Measurements from ENCODE around the gene LSM14B. TPM values are rescaled to one million over a fixed set of nuclear protein-coding genes. Genes with fewer than 3 reads are reported as not detected.

Gene LSM14B
- total RNA-seq, 1 experiment from 2014 or later, result 33.2 TPM

DNA sequence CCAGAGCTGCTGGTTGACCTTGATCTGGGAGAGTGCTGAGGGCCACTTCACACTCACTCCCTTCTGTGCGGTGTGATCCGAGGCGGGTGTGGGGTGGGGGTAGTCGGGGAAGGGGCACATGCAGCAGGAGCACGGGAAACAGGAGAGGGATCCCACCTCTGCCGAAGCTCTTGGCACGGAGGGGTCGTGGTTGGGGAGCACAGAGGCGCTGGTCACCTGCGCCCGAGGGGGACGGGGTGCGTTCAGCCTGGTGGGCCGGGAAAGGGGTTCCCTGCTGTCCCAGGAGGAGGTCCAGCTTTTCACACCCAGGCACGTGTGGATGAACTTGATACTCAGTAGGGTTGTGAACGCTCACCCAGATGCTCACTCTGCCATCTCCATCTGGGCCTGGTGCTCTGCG is 38.6 kb downstream of the LSM14B start:
- no peak for DNase-seq (ENCODE audit: low read depth in 1 of 2, low spot score in 2 of 2)
- Histone ChIP-seq H3K27me3 (replicated peaks) (no peaks in the 10 kb centered on the region), H3K36me3 (peaks cover 57% of the 10 kb centered on the region), H3K27ac (no peak overlapping the region), H3K4me3 (no peak overlapping the region), H3K9me3 (replicated peaks) (no peaks in the 10 kb centered on the region), H3K4me1 (replicated peaks) (no peaks in the 10 kb centered on the region)

DNA sequence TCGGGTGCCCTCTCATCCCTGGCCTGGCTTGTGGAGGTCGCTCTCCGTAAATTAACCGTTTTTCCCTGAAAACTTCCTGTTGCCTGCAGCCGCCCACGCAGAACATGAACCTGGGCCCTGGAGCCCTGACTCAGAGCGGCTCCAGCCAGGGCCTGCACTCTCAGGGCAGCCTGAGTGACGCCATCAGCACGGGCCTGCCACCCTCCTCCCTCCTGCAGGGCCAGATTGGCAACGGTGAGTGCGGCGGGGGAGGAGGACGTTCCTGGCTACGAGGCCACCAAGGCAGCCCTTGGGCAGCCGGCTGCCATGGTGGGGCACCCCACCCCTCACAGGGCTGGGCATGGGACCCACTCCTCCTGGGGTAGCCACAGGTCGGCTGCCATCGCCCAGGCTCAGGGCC is 39.1 kb downstream of the LSM14B start:
- no peaks in the 10 kb centered on the region for H3K9me3 ChIP-seq (replicated peaks)
- no peak for DNase-seq (ENCODE audit: low read depth in 1 of 2, low spot score in 2 of 2)
- no peaks in the 10 kb centered on the region for H3K27me3 ChIP-seq (replicated peaks)
- H3K4me3 ChIP-seq, result no peak overlapping the region
- H3K27ac ChIP-seq, result no peak overlapping the region
- peaks cover 56% of the 10 kb centered on the region for H3K36me3 ChIP-seq
- no peaks in the 10 kb centered on the region for H3K4me1 ChIP-seq (replicated peaks)

DNA sequence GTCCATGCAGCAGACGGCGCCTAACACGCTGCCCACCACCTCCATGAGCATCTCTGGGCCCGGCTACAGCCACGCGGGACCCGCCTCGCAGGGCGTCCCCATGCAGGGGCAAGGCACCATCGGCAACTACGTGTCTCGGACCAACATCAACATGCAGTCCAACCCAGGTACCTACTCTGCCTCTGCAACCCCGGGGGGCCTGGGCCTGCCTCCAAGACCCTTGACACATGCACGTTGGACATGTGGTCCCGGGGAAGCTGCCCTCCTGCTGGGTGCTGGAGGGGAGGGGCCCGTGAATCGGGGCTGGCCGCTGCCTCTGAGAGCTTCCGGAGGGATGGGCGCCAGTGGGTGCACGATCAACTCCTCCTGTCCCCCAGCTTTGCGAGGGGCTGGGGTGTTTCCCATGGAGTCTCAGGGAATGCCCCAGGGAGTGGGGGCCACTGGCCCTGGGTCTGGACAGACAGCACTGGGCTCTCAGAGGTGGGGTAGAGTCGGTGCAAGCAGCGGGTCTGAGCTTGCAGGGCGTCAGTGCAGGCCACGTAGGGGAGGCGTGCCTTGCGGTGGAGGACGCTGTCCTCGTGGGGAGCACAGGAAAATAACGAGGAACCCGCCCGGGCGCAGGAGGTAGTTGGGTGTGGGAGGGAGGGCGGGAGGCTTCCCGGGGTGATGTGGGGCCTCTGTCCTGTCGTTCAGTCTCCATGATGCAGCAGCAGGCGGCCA is 40.6 kb downstream of the LSM14B start:
- Histone ChIP-seq H3K27ac (no peak overlapping the region), H3K27me3 (replicated peaks) (no peaks in the 10 kb centered on the region), H3K36me3 (peaks cover 49% of the 10 kb centered on the region), H3K4me3 (no peak overlapping the region), H3K4me1 (replicated peaks) (no peaks in the 10 kb centered on the region), H3K9me3 (replicated peaks) (no peaks in the 10 kb centered on the region)
- no peak for DNase-seq (ENCODE audit: low read depth in 1 of 2, low spot score in 2 of 2)

DNA sequence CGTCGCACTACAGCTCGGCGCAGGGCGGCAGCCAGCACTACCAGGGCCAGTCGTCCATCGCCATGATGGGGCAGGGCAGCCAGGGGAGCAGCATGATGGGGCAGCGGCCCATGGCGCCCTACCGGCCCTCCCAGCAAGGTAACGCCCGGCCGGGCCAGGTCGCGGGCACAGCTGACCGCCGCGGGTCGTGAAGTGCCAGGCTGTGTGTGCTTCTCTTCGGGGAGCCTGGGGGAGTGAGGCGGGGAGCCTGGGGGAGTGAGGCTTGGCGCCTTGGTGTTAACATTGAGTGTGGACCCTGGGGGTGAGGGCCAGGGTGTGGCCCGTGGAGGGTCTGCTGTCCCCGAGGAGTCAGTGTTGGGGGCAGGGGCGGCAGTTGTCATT is 41.2 kb downstream of the LSM14B start:
- Histone ChIP-seq H3K4me3 (no peak overlapping the region), H3K27ac (no peak overlapping the region), H3K4me1 (replicated peaks) (no peaks in the 10 kb centered on the region), H3K27me3 (replicated peaks) (no peaks in the 10 kb centered on the region), H3K36me3 (peaks cover 52% of the 10 kb centered on the region), H3K9me3 (replicated peaks) (no peaks in the 10 kb centered on the region)
- DNase-seq (ENCODE audit: low read depth in 1 of 2, low spot score in 2 of 2), result no peak

DNA sequence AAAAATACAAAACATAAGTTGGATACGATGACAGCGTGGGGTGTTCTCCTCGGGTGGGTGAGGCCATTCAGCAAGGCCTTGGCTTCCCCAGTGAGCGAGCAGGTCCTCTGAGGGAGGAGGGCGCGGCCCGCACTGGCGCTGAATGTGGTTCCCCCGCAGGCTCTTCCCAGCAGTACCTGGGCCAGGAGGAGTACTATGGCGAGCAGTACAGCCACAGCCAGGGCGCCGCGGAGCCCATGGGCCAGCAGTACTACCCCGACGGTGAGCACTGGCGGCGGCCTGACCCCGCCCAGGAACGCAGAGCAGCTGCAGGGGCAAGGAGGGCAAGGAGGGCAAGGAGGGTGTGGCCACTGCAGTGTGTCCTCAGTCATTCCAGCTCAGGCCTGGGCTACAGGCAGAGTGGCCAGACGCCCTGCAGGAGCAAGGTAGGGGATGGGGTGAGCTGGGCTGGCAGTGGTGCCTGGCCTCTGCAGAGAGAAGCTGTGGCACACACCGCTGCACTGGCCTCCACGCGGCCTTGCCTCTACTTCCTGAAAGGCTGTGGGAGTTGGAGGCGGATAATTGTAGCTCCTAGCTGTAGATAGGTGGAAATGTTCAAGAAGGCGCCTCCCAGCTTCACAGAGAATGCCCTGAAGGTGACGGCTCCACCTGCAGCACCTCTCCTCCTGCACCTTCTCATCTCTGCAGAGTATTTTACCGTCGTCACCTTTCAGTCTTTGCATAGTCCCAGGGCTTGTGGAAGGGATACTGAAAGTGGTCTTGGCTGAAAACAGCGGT is 41.9 kb downstream of the LSM14B start:
- no peak overlapping the region for H3K27ac ChIP-seq
- H3K27me3 ChIP-seq (replicated peaks), result no peaks in the 10 kb centered on the region
- H3K4me3 ChIP-seq, result no peak overlapping the region
- no peaks in the 10 kb centered on the region for H3K4me1 ChIP-seq (replicated peaks)
- peaks cover 57% of the 10 kb centered on the region for H3K36me3 ChIP-seq
- DNase-seq (ENCODE audit: low read depth in 1 of 2, low spot score in 2 of 2), result no peak
- H3K9me3 ChIP-seq (replicated peaks), result no peaks in the 10 kb centered on the region

DNA sequence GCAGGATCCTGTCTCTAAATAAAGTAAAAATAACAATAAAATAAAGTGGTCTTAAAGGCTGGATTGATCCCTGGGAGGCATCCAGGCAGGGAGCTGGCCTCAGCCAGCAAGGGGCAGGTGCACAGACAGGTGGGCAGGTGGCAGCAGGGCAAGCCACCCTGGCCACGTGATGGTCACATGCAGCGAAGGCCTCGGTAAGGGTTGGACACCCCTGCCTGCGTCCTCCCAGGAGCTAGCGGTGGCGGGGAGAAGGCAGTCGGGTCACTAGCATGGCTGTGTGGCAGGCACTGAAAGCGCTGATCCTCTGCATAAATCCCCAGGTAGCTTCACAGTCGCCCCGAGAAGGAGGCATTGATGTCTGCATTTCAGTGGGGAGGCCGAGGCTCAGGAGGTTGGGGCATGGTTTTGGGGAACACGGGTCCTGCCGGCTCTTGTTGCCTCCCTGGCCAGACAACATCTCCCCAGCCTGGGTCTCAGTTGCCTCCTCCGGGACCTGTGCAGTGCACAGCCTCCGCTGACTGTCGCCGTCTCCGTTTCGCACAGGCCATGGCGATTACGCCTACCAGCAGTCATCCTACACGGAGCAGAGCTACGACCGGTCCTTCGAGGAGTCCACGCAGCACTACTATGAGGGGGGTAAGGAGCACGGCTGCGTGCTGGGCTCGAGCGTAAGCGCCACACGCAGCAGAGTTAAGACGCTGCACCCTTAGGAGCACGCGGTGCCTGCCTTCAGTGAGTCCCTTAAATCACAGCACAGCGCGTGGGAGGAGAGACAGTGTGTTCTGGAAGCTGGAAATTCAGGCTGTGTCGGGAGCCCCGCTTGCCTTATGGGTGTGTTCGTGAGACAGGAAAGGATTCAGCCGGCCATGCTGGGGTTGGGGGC is 42.8 kb downstream of the LSM14B start:
- DNase-seq (ENCODE audit: low read depth in 1 of 2, low spot score in 2 of 2), result no peak
- Histone ChIP-seq H3K4me3 (no peak overlapping the region), H3K27me3 (replicated peaks) (no peaks in the 10 kb centered on the region), H3K36me3 (peaks cover 53% of the 10 kb centered on the region), H3K9me3 (replicated peaks) (no peaks in the 10 kb centered on the region), H3K27ac (no peak overlapping the region), H3K4me1 (replicated peaks) (no peaks in the 10 kb centered on the region)

DNA sequence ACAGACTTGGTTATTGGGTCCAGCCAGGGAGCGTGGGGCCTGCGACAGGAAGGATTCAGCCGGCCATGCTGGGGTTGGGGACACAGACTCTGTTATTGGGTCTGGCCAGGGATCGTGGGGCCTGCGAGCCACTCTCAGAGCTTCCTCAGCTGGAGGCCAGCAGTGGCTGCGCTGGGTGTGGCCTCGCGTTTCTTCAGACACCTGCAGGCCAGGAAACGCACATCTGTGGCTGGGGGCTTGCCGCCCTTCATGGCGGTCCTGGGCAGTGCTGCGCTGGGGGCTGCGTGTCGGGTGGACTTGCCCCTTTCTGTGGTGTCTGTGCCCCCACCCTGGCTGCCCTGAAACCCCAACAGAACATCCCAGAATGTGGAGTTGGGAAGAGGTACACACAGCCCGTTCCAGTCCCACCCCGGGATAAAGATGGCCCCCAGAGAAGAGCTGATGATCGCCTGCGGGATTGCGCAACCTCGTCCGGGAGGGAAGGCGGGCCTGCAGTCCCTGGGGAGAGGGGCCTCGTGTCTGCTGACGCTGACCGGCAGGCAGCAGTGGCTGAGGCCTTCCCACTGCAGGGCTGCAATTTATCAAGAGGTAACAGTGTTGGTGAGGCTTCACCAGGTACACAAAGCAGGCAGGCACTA is 43.6 kb downstream of the LSM14B start:
- H3K36me3 ChIP-seq, result peaks cover 53% of the 10 kb centered on the region
- H3K4me1 ChIP-seq (replicated peaks), result no peaks in the 10 kb centered on the region
- H3K27me3 ChIP-seq (replicated peaks), result no peaks in the 10 kb centered on the region
- H3K4me3 ChIP-seq, result no peak overlapping the region
- no peak for DNase-seq (ENCODE audit: low read depth in 1 of 2, low spot score in 2 of 2)
- H3K27ac ChIP-seq, result no peak overlapping the region
- H3K9me3 ChIP-seq (replicated peaks), result no peaks in the 10 kb centered on the region

DNA sequence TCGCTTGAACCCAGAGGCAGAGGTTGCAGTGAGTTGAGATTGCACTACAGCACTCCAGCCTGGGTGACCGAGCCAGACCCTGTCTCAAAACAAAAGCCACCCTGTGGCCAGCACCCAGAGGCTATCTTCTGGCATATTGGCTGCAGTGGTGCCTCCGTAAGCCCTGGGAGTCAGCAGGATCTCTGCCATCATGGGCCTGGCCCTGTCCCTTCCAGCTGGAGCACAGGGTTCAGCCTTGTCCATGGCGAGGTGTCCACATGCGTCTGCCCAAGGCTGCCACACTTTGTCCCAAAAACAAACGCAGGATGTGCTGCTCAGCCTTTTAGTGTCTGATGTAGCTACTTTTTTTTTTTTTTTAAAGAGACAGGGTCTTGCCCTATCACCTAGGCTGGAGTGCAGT is 45.2 kb downstream of the LSM14B start:
- no peak for DNase-seq (ENCODE audit: low read depth in 1 of 2, low spot score in 2 of 2)
- Histone ChIP-seq H3K4me3 (no peak overlapping the region), H3K36me3 (peaks cover 37% of the 10 kb centered on the region), H3K9me3 (replicated peaks) (no peaks in the 10 kb centered on the region), H3K4me1 (replicated peaks) (no peaks in the 10 kb centered on the region), H3K27ac (no peak overlapping the region), H3K27me3 (replicated peaks) (no peaks in the 10 kb centered on the region)

DNA sequence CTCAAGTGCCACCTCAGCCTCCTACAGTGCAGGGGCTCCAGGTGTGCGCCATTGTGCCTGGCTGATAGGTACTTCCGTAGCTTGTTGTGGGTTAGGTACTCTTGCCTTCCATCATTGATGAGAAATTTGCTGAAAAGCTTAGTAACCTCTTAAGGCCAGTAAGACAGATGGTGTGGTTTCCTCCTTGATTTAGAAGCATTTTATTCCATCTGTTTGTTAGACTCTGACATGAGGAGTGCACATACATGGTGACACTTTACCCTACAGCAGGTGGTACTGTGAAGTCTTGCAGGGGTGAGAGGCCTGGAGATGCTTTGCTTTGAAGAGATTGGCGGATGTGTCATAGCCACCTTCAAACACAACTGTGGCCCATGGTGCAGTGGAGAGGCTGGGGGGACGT is 45.8 kb downstream of the LSM14B start:
- no peaks in the 10 kb centered on the region for H3K4me1 ChIP-seq (replicated peaks)
- no peak overlapping the region for H3K27ac ChIP-seq
- no peaks in the 10 kb centered on the region for H3K27me3 ChIP-seq (replicated peaks)
- DNase-seq (ENCODE audit: low read depth in 1 of 2, low spot score in 2 of 2), result no peak
- peaks cover 33% of the 10 kb centered on the region for H3K36me3 ChIP-seq
- no peak overlapping the region for H3K4me3 ChIP-seq
- no peaks in the 10 kb centered on the region for H3K9me3 ChIP-seq (replicated peaks)

DNA sequence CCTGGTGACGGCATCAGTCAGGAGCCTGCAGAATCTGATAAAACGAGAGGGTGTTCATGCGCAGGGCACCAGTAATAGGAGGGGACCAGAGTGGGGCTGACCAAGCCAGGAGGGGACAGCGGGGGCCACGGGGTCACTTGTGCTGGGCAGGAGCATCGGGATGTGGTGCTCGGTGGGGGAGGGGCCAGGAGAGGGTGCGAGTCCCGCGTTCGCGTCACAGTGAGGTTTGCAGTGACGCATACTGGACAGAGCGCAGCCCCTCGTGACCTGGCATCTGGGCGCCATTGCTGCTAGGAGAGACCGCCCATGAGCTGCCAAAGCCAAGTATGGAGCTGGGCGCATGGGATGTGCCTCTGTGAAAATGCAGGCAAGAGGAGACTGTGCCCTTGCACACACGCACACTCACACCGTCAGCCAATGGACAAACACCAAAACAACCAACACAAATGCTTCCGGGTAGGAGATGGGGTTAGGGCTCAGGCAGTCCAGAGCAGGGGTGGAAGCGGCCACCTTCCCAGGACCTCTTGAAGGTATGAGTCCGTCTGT is 46.7 kb downstream of the LSM14B start:
- H3K36me3 ChIP-seq, result peaks cover 31% of the 10 kb centered on the region
- no peaks in the 10 kb centered on the region for H3K9me3 ChIP-seq (replicated peaks)
- DNase-seq (ENCODE audit: low read depth in 1 of 2, low spot score in 2 of 2), result no peak
- H3K4me1 ChIP-seq (replicated peaks), result no peaks in the 10 kb centered on the region
- H3K27me3 ChIP-seq (replicated peaks), result no peaks in the 10 kb centered on the region
- H3K4me3 ChIP-seq, result no peak overlapping the region
- no peak overlapping the region for H3K27ac ChIP-seq

DNA sequence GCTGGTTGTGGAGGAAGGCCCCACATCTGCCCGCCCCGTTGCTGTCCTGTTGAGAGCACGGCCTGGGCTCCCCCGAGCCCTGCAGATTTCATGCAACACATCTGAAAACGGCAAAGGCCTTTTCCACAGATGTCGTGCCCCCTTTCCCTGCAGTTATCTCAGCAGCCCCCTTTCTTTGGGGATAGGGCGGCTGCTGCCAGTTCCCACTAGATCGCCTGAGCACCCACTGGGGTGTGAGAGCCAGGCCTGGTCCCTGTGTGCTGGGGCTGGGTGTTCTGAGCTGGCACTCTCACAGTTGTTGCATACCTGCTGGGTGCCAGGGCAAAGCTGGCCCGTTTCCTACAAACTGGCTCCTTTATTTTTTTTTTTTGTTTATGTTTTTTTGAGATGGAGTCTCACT is 48.3 kb downstream of the LSM14B start:
- Histone ChIP-seq H3K4me1 (replicated peaks) (no peaks in the 10 kb centered on the region), H3K27me3 (replicated peaks) (no peaks in the 10 kb centered on the region), H3K27ac (no peak overlapping the region), H3K36me3 (peaks cover 22% of the 10 kb centered on the region), H3K9me3 (replicated peaks) (no peaks in the 10 kb centered on the region), H3K4me3 (no peak overlapping the region)
- no peak for DNase-seq (ENCODE audit: low read depth in 1 of 2, low spot score in 2 of 2)

DNA sequence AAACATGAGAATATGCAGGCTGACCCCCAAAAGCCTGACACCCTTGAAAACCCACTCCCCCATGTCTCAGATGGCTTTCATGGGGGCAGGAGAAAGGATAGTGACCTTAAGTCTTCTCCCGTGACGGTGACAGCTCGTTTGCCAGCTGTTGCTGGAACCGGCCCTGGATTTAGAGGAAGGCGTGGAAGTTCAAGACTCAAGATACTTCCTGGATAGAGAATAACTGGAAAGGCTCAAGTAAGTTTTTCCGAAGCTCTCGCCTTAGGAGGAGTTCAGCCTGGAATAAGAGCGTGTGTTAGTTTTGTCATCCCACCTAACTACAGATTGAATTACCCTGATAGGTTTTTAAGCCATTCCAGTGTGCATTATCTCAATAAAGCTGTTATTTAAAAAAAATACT is 49.0 kb downstream of the LSM14B start:
- Histone ChIP-seq H3K4me1 (replicated peaks) (no peaks in the 10 kb centered on the region), H3K4me3 (no peak overlapping the region), H3K9me3 (replicated peaks) (no peaks in the 10 kb centered on the region), H3K27ac (no peak overlapping the region), H3K27me3 (replicated peaks) (no peaks in the 10 kb centered on the region), H3K36me3 (peaks cover 25% of the 10 kb centered on the region)
- no peak for DNase-seq (ENCODE audit: low read depth in 1 of 2, low spot score in 2 of 2)

DNA sequence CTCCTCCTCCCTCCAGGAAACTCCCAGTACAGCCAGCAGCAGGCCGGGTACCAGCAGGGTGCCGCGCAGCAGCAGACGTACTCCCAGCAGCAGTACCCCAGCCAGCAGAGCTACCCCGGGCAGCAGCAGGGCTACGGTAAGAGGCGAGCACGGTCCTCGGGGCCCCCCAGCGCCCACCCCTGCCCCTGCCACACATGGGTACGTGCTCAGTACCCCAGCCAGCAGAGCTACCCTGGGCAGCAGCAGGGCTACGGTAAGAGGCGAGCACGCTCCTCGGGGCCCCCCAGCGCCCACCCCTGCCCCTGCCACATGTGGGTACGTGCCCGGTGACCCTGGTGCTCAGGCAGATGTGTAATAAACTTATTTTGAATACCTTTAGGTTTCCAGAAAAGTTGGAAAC is 50.4 kb downstream of the LSM14B start:
- no peak for DNase-seq (ENCODE audit: low read depth in 1 of 2, low spot score in 2 of 2)
- Histone ChIP-seq H3K4me3 (no peak overlapping the region), H3K4me1 (replicated peaks) (no peaks in the 10 kb centered on the region), H3K36me3 (peaks cover 25% of the 10 kb centered on the region), H3K9me3 (replicated peaks) (no peaks in the 10 kb centered on the region), H3K27ac (no peak overlapping the region), H3K27me3 (replicated peaks) (no peaks in the 10 kb centered on the region)
